ENCODE measurements around the gene SDF4.
A peak's percentile ranks its signal among the peaks of the same experiment; 100 is the strongest.

The SDF4 gene

GRCh38 chr1:1200876-1201810, 30.7 kb downstream of the SDF4 start:
- TF ChIP-seq CTCF (IDR thresholded peaks at IDR 0.05; ENCODE audit: low read depth, low read length, missing control alignments) = no peak
- DNase-seq (ENCODE audit: low read depth) = no peak
- H3K4me3 ChIP-seq (ENCODE audit: low read depth, low read length) = peak overlapping the region; percentile 10; the same call in 1 of the 2 replicates

GRCh38 chr1:1199961-1200875, 31.6 kb downstream of the SDF4 start:
- DNase-seq (ENCODE audit: low read depth) = no peak
- TF ChIP-seq CTCF (IDR thresholded peaks at IDR 0.05; ENCODE audit: low read depth, low read length, missing control alignments) = no peak
- H3K4me3 ChIP-seq (ENCODE audit: low read depth, low read length) = no peak overlapping the region; the same call in 1 of the 2 replicates

GRCh38 chr1:1199141-1199960, 32.5 kb downstream of the SDF4 start:
- H3K4me3 ChIP-seq (ENCODE audit: low read depth, low read length) = no peak overlapping the region
- no peak for TF ChIP-seq CTCF (IDR thresholded peaks at IDR 0.05; ENCODE audit: low read depth, low read length, missing control alignments)

GRCh38 chr1:1198423-1199140, 33.2 kb downstream of the SDF4 start:
- DNase-seq (ENCODE audit: low read depth) = no peak
- no peak for TF ChIP-seq CTCF (IDR thresholded peaks at IDR 0.05; ENCODE audit: low read depth, low read length, missing control alignments)

More at GRCh38 chr1:1199141-1199960, 32.5 kb downstream of the SDF4 start:
- DNase-seq (ENCODE audit: low read depth) = no peak

GRCh38 chr1:1197551-1198422, 34.0 kb downstream of the SDF4 start:
- no peak for TF ChIP-seq CTCF (IDR thresholded peaks at IDR 0.05; ENCODE audit: low read depth, low read length, missing control alignments)
- DNase-seq (ENCODE audit: low read depth) = no peak
- no peak overlapping the region for H3K4me3 ChIP-seq (ENCODE audit: low read depth, low read length)

More at GRCh38 chr1:1198423-1199140, 33.2 kb downstream of the SDF4 start:
- H3K4me3 ChIP-seq (ENCODE audit: low read depth, low read length) = no peak overlapping the region

All from GM12864 (cell line).